Thyroid gland (tissue), 4 donors: ENCODE measurements around the gene PPP1R1B. TPM values are rescaled to one million over a fixed set of nuclear protein-coding genes. Genes with fewer than 3 reads are reported as not detected.

Source experiments
- DNase-seq, 2 donors: peaks; one replicate each; pipeline ENCODE4 v3.0.0-alpha.2; 2019
- H3K27ac ChIP-seq, 3 donors: fragments of 200-600 bp; sonication (generic); 1 replicate in 2 of 3; 2 replicates in 1 of 3; pipeline ENCODE4 v1.5.1; 2016 to 2019; ENCODE audit warnings: mild to moderate bottlenecking in 1 of 3, moderate library complexity in 1 of 3
- H3K27me3 ChIP-seq: fragments of 200-600 bp; sonication (generic); one replicate; pipeline ENCODE4 v1.5.1; 2019
- H3K36me3 ChIP-seq, 2 donors: fragments of 200-600 bp; sonication (generic); one replicate each; pipeline ENCODE4 v1.5.1; 2016 to 2019
- H3K4me1 ChIP-seq, 2 donors: fragments of 200-600 bp; sonication (generic); one replicate each; pipeline ENCODE4 v1.5.1; 2017 to 2019
- H3K4me3 ChIP-seq, 3 donors: fragments of 200-600 bp; sonication (generic); replicated peaks in 1 of 3; 1 replicate in 2 of 3; 2 replicates in 1 of 3; pipeline ENCODE4 v1.5.1; 2016; ENCODE audit warnings: mild to moderate bottlenecking in 1 of 3
- H3K9me3 ChIP-seq: fragments of 200-600 bp; sonication (generic); one replicate; pipeline ENCODE4 v1.5.1; 2017
- CTCF ChIP-seq, 6 experiments: fragments of 200-600 bp in 3 of 6; fragments of 450-650 bp in 3 of 6; sonication (generic) in 3 of 6; IDR thresholded peaks; one replicate each; pipeline ENCODE4 v1.5.1; 2016 to 2019; ENCODE audit warnings: antibody characterized with exemption in 6 of 6, mild to moderate bottlenecking in 2 of 6, inconsistent platforms in 1 of 6, moderate library complexity in 1 of 6
- POLR2A ChIP-seq, 2 donors: fragments of 450-650 bp; IDR thresholded peaks; one replicate each; pipeline ENCODE4 v1.6.1; 2017; ENCODE audit warnings: antibody characterized with exemption in 2 of 2, mild to moderate bottlenecking in 2 of 2, moderate library complexity in 1 of 2
- WGBS, 2 donors: methylation state at CpG; one replicate each; pipeline ENCODE4 v1.1.5; 2017; 5-methylcytosine and 5-hydroxymethylcytosine counted together
- intact Hi-C: fragments of 100-400 bp; cut with DNase I; formaldehyde crosslinking; loops from one replicate; pipeline ENCODE4 v1.15.1; 2023
- total RNA-seq, 4 donors: library from RNA; depleted of rRNA; stranded (reverse); fragments of >200 nt; gene quantifications; one replicate each; pipeline ENCODE4 v1.2.3, GENCODE V29; 2016

Gene PPP1R1B
- total RNA-seq, 4 donors from 2014 or later: 1.2 TPM; not detected in 3

GRCh38 chr17:39607057-39607850 lies 19.5 kb upstream of the PPP1R1B start:
- intact Hi-C loops: no loop called here
- WGBS, 2 donors: 1% methylated on average over 17 to 25 of the region's 40 CpGs
- Histone ChIP-seq H3K36me3 (no peaks in the 10 kb centered on the region), H3K4me3 (no peak overlapping the region), H3K27me3 (peaks cover 52% of the 10 kb centered on the region), H3K27ac (no peak overlapping the region), H3K9me3 (no peaks in the 10 kb centered on the region), H3K4me1 (peaks cover 16 to 28% of the 10 kb centered on the region in 2 donors)
- TF ChIP-seq POLR2A (IDR thresholded peaks at IDR 0.05) (no peak), CTCF (IDR thresholded peaks at IDR 0.05) (no peak)
- no peak for DNase-seq

- intact Hi-C loops: no loop called here
- 2 to 6% methylated on average over 19 to 20 of the region's 20 CpGs for WGBS, 2 donors
- no peaks in the 10 kb centered on the region for H3K9me3 ChIP-seq
- peaks cover 52% of the 10 kb centered on the region for H3K27me3 ChIP-seq
- TF ChIP-seq CTCF (IDR thresholded peaks at IDR 0.05): no peak
- TF ChIP-seq POLR2A (IDR thresholded peaks at IDR 0.05): no peak
- DNase-seq: no peak
- no peak within 1 kb of the TSS for H3K4me3 ChIP-seq
- no peaks in the 10 kb centered on the region for H3K36me3 ChIP-seq
- peaks cover 16 to 28% of the 10 kb centered on the region in 2 donors for H3K4me1 ChIP-seq
- no peak within 1 kb of the TSS for H3K27ac ChIP-seq
Measured at GRCh38 chr17:39607851-39608130, 19.0 kb upstream of the PPP1R1B start, which contains the start of gene NEUROD2. TSS of gene NEUROD2 (minus strand) at chr17:39607920. CDS start at chr17:39606599, 1,321 bp downstream.

- H3K4me3 ChIP-seq: no peak overlapping the region
- WGBS, 2 donors: 14 to 15% methylated on average over 15 of the region's 15 CpGs
- H3K27ac ChIP-seq: no peak overlapping the region
- DNase-seq: no peak
- peaks cover 16 to 28% of the 10 kb centered on the region in 2 donors for H3K4me1 ChIP-seq
- TF ChIP-seq POLR2A (IDR thresholded peaks at IDR 0.05) (no peak), CTCF (IDR thresholded peaks at IDR 0.05) (no peak)
- no peaks in the 10 kb centered on the region for H3K36me3 ChIP-seq
- intact Hi-C loops: no loop called here
- H3K9me3 ChIP-seq: no peaks in the 10 kb centered on the region
- H3K27me3 ChIP-seq: peaks cover 49% of the 10 kb centered on the region
Measured at GRCh38 chr17:39608142-39608981, 18.4 kb upstream of the PPP1R1B start.

- DNase-seq: no peak
- Histone ChIP-seq H3K4me3 (no peak overlapping the region), H3K9me3 (no peaks in the 10 kb centered on the region), H3K27me3 (peaks cover 37% of the 10 kb centered on the region), H3K36me3 (no peaks in the 10 kb centered on the region), H3K27ac (no peak overlapping the region), H3K4me1 (peaks cover 16 to 28% of the 10 kb centered on the region in 2 donors)
- TF ChIP-seq CTCF (IDR thresholded peaks at IDR 0.05): no peak
- TF ChIP-seq POLR2A (IDR thresholded peaks at IDR 0.05): no peak
- intact Hi-C loops: no loop called here
- WGBS, 2 donors: 87 to 88% methylated on average over 4 of the region's 4 CpGs
Measured at GRCh38 chr17:39609416-39610025, 17.2 kb upstream of the PPP1R1B start.
